ENCODE measurements around the gene PRDM5. TPM values are rescaled to one million over a fixed set of nuclear protein-coding genes. Genes with fewer than 3 reads are reported as not detected.

The PRDM5 gene
- total RNA-seq, 1 donor from 2014 or later, result 9.0 TPM

DNA sequence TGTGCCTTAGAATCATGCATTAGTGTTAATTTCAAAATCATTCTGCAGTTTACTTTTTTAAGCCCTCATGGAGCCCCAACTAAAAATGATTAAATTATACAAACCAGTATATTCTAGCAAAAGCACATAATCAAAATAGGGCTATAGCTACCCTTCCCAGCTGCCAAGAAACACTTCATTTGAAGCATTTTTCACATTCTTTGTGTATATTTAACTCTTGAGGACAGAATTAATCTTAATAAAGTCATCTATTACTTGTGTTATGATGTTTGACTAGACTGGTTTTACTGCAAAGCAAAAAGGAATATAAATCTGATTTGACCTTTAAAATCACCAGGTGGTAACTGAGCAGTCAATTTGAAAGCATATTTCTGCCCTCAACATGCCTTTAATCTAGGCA is 145.1 kb downstream of the PRDM5 start:
- Histone ChIP-seq H3K27me3 (ENCODE audit: control insufficient read depth, insufficient read depth, low read length) (no peaks in the 10 kb centered on the region), H3K4me3 (ENCODE audit: low read depth, low read length) (no peak overlapping the region), H3K36me3 (ENCODE audit: control insufficient read depth, insufficient read depth, low read length) (no peaks in the 10 kb centered on the region)
- DNase-seq (ENCODE audit: low read depth) (no peak), FAIRE-seq (no peak)
- TF ChIP-seq, protein P1, sequence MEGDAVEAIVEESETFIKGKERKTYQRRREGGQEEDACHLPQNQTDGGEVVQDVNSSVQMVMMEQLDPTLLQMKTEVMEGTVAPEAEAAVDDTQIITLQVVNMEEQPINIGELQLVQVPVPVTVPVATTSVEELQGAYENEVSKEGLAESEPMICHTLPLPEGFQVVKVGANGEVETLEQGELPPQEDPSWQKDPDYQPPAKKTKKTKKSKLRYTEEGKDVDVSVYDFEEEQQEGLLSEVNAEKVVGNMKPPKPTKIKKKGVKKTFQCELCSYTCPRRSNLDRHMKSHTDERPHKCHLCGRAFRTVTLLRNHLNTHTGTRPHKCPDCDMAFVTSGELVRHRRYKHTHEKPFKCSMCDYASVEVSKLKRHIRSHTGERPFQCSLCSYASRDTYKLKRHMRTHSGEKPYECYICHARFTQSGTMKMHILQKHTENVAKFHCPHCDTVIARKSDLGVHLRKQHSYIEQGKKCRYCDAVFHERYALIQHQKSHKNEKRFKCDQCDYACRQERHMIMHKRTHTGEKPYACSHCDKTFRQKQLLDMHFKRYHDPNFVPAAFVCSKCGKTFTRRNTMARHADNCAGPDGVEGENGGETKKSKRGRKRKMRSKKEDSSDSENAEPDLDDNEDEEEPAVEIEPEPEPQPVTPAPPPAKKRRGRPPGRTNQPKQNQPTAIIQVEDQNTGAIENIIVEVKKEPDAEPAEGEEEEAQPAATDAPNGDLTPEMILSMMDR (IDR thresholded peaks at IDR 0.05; ENCODE audit: insufficient read depth, low read length, severe bottlenecking), result no peak

DNA sequence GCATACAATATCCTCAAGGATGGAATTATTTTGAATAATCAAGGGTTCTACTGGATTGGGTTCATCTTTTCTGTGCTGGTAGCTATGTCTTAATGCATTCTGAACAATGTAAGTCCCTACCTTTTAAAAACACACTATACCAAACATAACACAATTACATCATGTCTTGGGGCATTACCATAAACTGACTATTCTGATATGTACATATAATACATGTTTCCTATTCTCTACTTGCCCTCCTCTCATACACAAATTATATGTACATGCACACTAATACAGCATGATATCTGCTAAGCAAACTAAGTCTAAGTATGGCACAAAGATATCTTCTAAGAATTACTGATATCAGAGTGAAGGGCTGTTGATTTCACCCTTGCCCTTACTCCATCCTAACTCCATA is 147.1 kb downstream of the PRDM5 start:
- no peak overlapping the region for H3K4me3 ChIP-seq (ENCODE audit: low read depth, low read length)
- TF ChIP-seq, protein P1 (IDR thresholded peaks at IDR 0.05; ENCODE audit: insufficient read depth, low read length, severe bottlenecking), result no peak
- no peaks in the 10 kb centered on the region for H3K27me3 ChIP-seq (ENCODE audit: control insufficient read depth, insufficient read depth, low read length)
- no peaks in the 10 kb centered on the region for H3K36me3 ChIP-seq (ENCODE audit: control insufficient read depth, insufficient read depth, low read length)
- DNase-seq (ENCODE audit: low read depth) (no peak), FAIRE-seq (no peak)

DNA sequence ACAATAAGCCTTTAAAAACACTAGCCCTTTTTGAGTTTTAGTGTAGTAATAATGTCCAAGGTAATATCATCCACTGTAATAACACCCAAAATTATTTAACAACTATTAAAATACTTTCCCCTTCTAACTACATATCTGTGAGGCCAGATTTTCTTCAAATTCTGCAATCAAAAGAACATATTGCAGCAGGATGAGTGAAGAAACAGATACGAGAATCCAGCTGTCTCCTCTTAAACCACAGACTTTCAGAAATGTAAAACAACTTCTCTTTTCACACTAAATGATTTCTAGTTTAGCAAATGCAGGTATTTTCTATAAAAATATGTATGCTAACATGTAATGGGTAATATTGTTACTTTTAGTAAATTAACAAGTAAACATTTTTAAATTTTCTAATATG is 148.9 kb downstream of the PRDM5 start:
- H3K27me3 ChIP-seq (ENCODE audit: control insufficient read depth, insufficient read depth, low read length), result no peaks in the 10 kb centered on the region
- DNase-seq (ENCODE audit: low read depth) (no peak), FAIRE-seq (no peak)
- H3K36me3 ChIP-seq (ENCODE audit: control insufficient read depth, insufficient read depth, low read length), result no peaks in the 10 kb centered on the region
- H3K4me3 ChIP-seq (ENCODE audit: low read depth, low read length), result no peak overlapping the region
- TF ChIP-seq, protein P1 (IDR thresholded peaks at IDR 0.05; ENCODE audit: insufficient read depth, low read length, severe bottlenecking), result no peak

DNA sequence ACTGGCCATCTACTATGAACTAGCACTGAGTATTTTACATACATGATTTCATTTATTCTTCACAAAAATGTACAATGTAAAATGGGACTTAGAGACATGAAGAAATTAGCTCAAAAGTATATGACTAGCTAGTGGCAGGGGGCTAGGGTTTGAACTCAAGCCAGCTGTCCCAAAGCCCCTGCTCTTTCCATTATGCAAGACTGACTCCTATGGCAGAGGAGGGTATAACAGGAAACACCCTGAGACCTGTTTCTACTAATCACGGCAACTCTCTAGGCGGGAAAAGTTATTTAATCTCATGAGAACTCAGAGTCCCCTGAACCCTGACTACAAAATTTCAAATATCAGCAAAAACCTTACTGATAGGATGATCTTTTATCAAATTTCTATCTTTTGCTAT is 150.6 kb downstream of the PRDM5 start:
- H3K4me3 ChIP-seq (ENCODE audit: low read depth, low read length), result no peak overlapping the region
- DNase-seq (ENCODE audit: low read depth), result no peak
- FAIRE-seq, result no peak

DNA sequence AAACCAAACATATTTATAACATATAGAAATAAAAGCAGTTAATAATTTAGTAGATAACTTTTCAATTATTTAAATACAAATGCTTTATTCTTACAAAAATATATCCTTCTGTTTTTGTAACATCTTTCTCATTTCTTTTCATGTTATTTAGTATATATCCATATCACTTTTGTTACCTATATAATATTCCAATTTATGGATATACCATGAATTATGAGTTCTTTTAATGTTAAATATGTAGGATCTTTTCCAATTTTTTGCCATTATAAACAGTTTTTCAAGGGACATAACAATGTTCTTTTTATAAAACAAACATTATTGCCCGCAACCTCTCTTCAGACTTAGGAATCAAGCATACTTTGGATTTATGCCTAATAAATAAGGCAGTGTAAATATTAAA is 151.6 kb downstream of the PRDM5 start:
- TF ChIP-seq, protein P1 (IDR thresholded peaks at IDR 0.05; ENCODE audit: insufficient read depth, low read length, severe bottlenecking), result no peak
- FAIRE-seq, result no peak
- Histone ChIP-seq H3K27me3 (ENCODE audit: control insufficient read depth, insufficient read depth, low read length) (no peaks in the 10 kb centered on the region), H3K4me3 (ENCODE audit: low read depth, low read length) (no peak overlapping the region), H3K36me3 (ENCODE audit: control insufficient read depth, insufficient read depth, low read length) (no peaks in the 10 kb centered on the region)
- no peak for DNase-seq (ENCODE audit: low read depth)

More for the DNA sequence above, 150.6 kb downstream of the PRDM5 start:
- Histone ChIP-seq H3K27me3 (ENCODE audit: control insufficient read depth, insufficient read depth, low read length) (no peaks in the 10 kb centered on the region), H3K36me3 (ENCODE audit: control insufficient read depth, insufficient read depth, low read length) (no peaks in the 10 kb centered on the region)
- TF ChIP-seq, protein P1 (IDR thresholded peaks at IDR 0.05; ENCODE audit: insufficient read depth, low read length, severe bottlenecking), result no peak

DNA sequence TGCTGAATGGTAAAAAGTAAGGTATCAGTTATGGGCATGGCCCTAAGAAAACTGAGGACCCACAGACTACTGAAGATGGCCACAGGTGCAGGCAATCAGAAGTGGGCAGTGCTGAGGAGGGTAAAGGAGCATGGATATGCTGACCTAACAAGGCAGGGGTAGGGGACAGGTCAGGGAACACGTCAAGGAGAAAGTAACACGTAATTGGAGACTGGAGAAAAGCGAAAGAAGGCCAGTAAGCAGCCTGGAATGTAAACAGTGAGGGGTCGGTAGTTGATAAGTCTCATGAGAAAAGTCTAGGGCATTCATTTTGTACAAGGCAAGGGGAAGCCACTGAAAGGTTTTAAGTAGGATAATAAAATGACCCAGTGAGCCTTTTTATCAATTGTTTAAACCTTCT is 153.3 kb downstream of the PRDM5 start:
- FAIRE-seq (no peak), DNase-seq (ENCODE audit: low read depth) (no peak)
- no peak overlapping the region for H3K4me3 ChIP-seq (ENCODE audit: low read depth, low read length)
- TF ChIP-seq, protein P1 (IDR thresholded peaks at IDR 0.05; ENCODE audit: insufficient read depth, low read length, severe bottlenecking), result no peak
- no peaks in the 10 kb centered on the region for H3K27me3 ChIP-seq (ENCODE audit: control insufficient read depth, insufficient read depth, low read length)
- no peaks in the 10 kb centered on the region for H3K36me3 ChIP-seq (ENCODE audit: control insufficient read depth, insufficient read depth, low read length)
